H9 (cell line): Measurements from ENCODE around the gene CMSS1. TPM values are rescaled to one million over a fixed set of nuclear protein-coding genes. Genes with fewer than 3 reads are reported as not detected.
A peak's percentile ranks its signal among the peaks of the same experiment; 100 is the strongest.

Source experiments
- DNase-seq: peaks from one replicate; pipeline ENCODE4 v3.0.0-alpha.2; 2017
- H2AFZ ChIP-seq: one replicate; pipeline ENCODE4 v1.6.1; 2013; ENCODE audit warnings: mild to moderate bottlenecking, low read length, control low read depth, moderate library complexity
- H2AK5ac ChIP-seq: 2 replicates; pipeline ENCODE4 v1.6.1; 2013; ENCODE audit warnings: low read length, control low read depth, mixed read lengths; ENCODE audit not compliant: insufficient read length
- H2BK120ac ChIP-seq: one replicate; pipeline ENCODE4 v1.6.1; 2013; ENCODE audit warnings: low read depth, mild to moderate bottlenecking, low read length, control low read depth, inconsistent platforms; ENCODE audit not compliant: poor library complexity, severe bottlenecking
- H2BK12ac ChIP-seq: 2 replicates; pipeline ENCODE4 v1.6.1; 2013; ENCODE audit warnings: low read length, control low read depth, mixed read lengths, low read depth; ENCODE audit not compliant: insufficient read length
- H2BK15ac ChIP-seq: 2 replicates; pipeline ENCODE4 v1.6.1; 2013; ENCODE audit warnings: low read depth, low read length, control low read depth
- H2BK20ac ChIP-seq: one replicate; pipeline ENCODE4 v1.6.1; 2013; ENCODE audit warnings: low read depth, mild to moderate bottlenecking, low read length, control low read depth, inconsistent platforms; ENCODE audit not compliant: poor library complexity, severe bottlenecking
- H2BK5ac ChIP-seq: 2 replicates; pipeline ENCODE4 v1.6.1; 2013; ENCODE audit warnings: low read length, control low read depth, mixed read lengths; ENCODE audit not compliant: insufficient read length
- H3K14ac ChIP-seq: 2 replicates; pipeline ENCODE4 v1.6.1; 2013; ENCODE audit warnings: low read length, control low read depth; ENCODE audit not compliant: insufficient read depth
- H3K18ac ChIP-seq: 2 replicates; pipeline ENCODE4 v1.6.1; 2013; ENCODE audit warnings: low read depth, mild to moderate bottlenecking, mixed read lengths, low read length, control low read depth; ENCODE audit not compliant: insufficient read length
- H3K23ac ChIP-seq: 2 replicates; pipeline ENCODE4 v1.6.1; 2013; ENCODE audit warnings: low read length, control low read depth, mixed read lengths, low read depth; ENCODE audit not compliant: insufficient read length
- H3K23me2 ChIP-seq: 2 replicates; pipeline ENCODE4 v1.6.1; 2013; ENCODE audit warnings: low read depth, mild to moderate bottlenecking, mixed read lengths, low read length, control low read depth; ENCODE audit not compliant: insufficient read length, poor library complexity, severe bottlenecking
- H3K27ac ChIP-seq: 2 replicates; pipeline ENCODE4 v1.5.1; 2013; ENCODE audit warnings: low read length, control low read depth, mixed read lengths, low read depth; ENCODE audit not compliant: insufficient read length
- H3K27me3 ChIP-seq: 2 replicates; pipeline ENCODE4 v1.6.1; 2013; ENCODE audit warnings: low read length, control low read depth, inconsistent platforms; ENCODE audit not compliant: insufficient read depth
- H3K4ac ChIP-seq: 2 replicates; pipeline ENCODE4 v1.6.1; 2013; ENCODE audit warnings: low read depth, mild to moderate bottlenecking, control low read depth, inconsistent platforms, low read length, moderate library complexity
- H3K4me1 ChIP-seq: 2 replicates; pipeline ENCODE4 v1.6.1; 2013; ENCODE audit warnings: low read length, control low read depth, inconsistent platforms; ENCODE audit not compliant: insufficient read depth
- H3K4me2 ChIP-seq: 2 replicates; pipeline ENCODE4 v1.6.1; 2013; ENCODE audit warnings: low read length, control low read depth, mixed read lengths; ENCODE audit not compliant: insufficient read length, insufficient read depth
- H3K56ac ChIP-seq: 2 replicates; pipeline ENCODE4 v1.6.1; 2013; ENCODE audit warnings: low read depth, mild to moderate bottlenecking, mixed read lengths, low read length, control low read depth; ENCODE audit not compliant: insufficient read length
- H3K79me1 ChIP-seq: 2 replicates; pipeline ENCODE4 v1.6.1; 2013; ENCODE audit warnings: low read depth, mild to moderate bottlenecking, moderate library complexity, low read length, control low read depth, inconsistent platforms; ENCODE audit not compliant: insufficient read depth, poor library complexity, severe bottlenecking
- H3K79me2 ChIP-seq: 2 replicates; pipeline ENCODE4 v1.6.1; 2013; ENCODE audit warnings: low read length, control low read depth, inconsistent platforms; ENCODE audit not compliant: insufficient read depth
- H3K9ac ChIP-seq: 2 replicates; pipeline ENCODE4 v1.6.1; 2013; ENCODE audit warnings: low read length, control low read depth, mixed read lengths; ENCODE audit not compliant: insufficient read length; ENCODE audit errors: extremely low read depth
- H3K9me3 ChIP-seq: one replicate; pipeline ENCODE4 v1.6.1; 2013; ENCODE audit warnings: low read depth, low read length, inconsistent platforms; ENCODE audit not compliant: control insufficient read depth
- H3T11ph ChIP-seq: one replicate; pipeline ENCODE4 v1.6.1; 2013; ENCODE audit warnings: mild to moderate bottlenecking, low read length, control low read depth, inconsistent platforms
- H4K20me1 ChIP-seq: one replicate; pipeline ENCODE4 v1.6.1; 2013; ENCODE audit not compliant: control insufficient read depth, insufficient read length, insufficient read depth
- H4K5ac ChIP-seq: 2 replicates; pipeline ENCODE4 v1.6.1; 2013; ENCODE audit warnings: low read depth, mild to moderate bottlenecking, mixed read lengths, low read length, control low read depth; ENCODE audit not compliant: insufficient read length
- H4K8ac ChIP-seq: replicated peaks from 2 replicates; pipeline ENCODE4 v1.6.1; 2013; ENCODE audit warnings: low read length, control low read depth, mixed read lengths, low read depth; ENCODE audit not compliant: insufficient read length
- H4K91ac ChIP-seq: 2 replicates; pipeline ENCODE4 v1.6.1; 2013; ENCODE audit warnings: low read depth, mild to moderate bottlenecking, moderate library complexity, mixed read lengths, low read length, control low read depth; ENCODE audit not compliant: insufficient read length
- H3K27ac Mint-ChIP-seq, 3 experiments: 2 replicates in 2 of 3; 3 replicates in 1 of 3; pipeline ENCODE4 v1.8.0; 2020 to 2021; ENCODE audit warnings: mixed read lengths in 3 of 3, mild to moderate bottlenecking in 1 of 3, moderate library complexity in 1 of 3
- H3K27me3 Mint-ChIP-seq: 2 replicates; pipeline ENCODE4 v1.8.0; 2021; ENCODE audit warnings: low read depth, mild to moderate bottlenecking, moderate library complexity, mixed read lengths
- H3K36me3 Mint-ChIP-seq, 3 experiments: 2 replicates in 2 of 3; 3 replicates in 1 of 3; pipeline ENCODE4 v1.8.0; 2020 to 2021; ENCODE audit warnings: low read depth in 3 of 3, mixed read lengths in 3 of 3; ENCODE audit not compliant: insufficient read depth in 1 of 3
- H3K4me1 Mint-ChIP-seq, 2 experiments: 2 replicates each; pipeline ENCODE4 v1.8.0; 2020; ENCODE audit warnings: mixed read lengths in 2 of 2
- H3K4me3 Mint-ChIP-seq, 2 experiments: 2 replicates in 1 of 2; 3 replicates in 1 of 2; pipeline ENCODE4 v1.8.0; 2020 to 2021; ENCODE audit warnings: mild to moderate bottlenecking in 2 of 2, mixed read lengths in 2 of 2, moderate library complexity in 1 of 2
- H3K9me3 Mint-ChIP-seq, 2 experiments: 2 replicates in 1 of 2; 3 replicates in 1 of 2; pipeline ENCODE4 v1.8.0; 2020; ENCODE audit warnings: mild to moderate bottlenecking in 2 of 2, mixed read lengths in 2 of 2, moderate library complexity in 1 of 2
- CTCF ChIP-seq: fragments of 200-600 bp; sonication (generic); conservative IDR thresholded peaks from 3 replicates; pipeline ENCODE4 v1.8.0; 2021; ENCODE audit warnings: antibody characterized with exemption, mild to moderate bottlenecking
- WGBS: extraction: QIAGEN DNeasy Blood & Tissue Kit; methylation state at CpG from one replicate; pipeline ENCODE4 v1.1.7; 2013; ENCODE audit warnings: missing lambda C conversion rate, low lambda C conversion rate, mixed read lengths; ENCODE audit not compliant: insufficient read length; ENCODE audit errors: extremely low coverage; 5-methylcytosine and 5-hydroxymethylcytosine counted together
- total RNA-seq: library from RNA; stranded (reverse); gene quantifications from 2 replicates; pipeline ENCODE4 v1.2.1, GENCODE V29; 2021

CMSS1 gene
- total RNA-seq, 1 experiment from 2014 or later: 61.8 TPM

- Histone ChIP-seq H3K79me2 (no peaks in the 10 kb centered on the region), H3K9me3 (no peaks in the 10 kb centered on the region), H3T11ph (no peak overlapping the region), H2BK120ac (no peak overlapping the region), H3K27ac (no peak overlapping the region), H3K27me3 (peaks cover 21% of the 10 kb centered on the region), H4K20me1 (no peaks in the 10 kb centered on the region), H2AFZ (no peak overlapping the region), H3K23me2 (peaks cover 4% of the 10 kb centered on the region), H3K23ac (no peak overlapping the region), H3K18ac (peak overlapping the region; percentile 52), H2AK5ac (no peak overlapping the region), H3K9ac (peak overlapping the region; percentile 41), H4K8ac (no peak overlapping the region), H3K79me1 (no peaks in the 10 kb centered on the region), H3K4me1 (no peaks in the 10 kb centered on the region), H4K91ac (no peak overlapping the region), H2BK20ac (no peak overlapping the region), H4K5ac (no peak overlapping the region), H2BK15ac (no peak overlapping the region), H3K14ac (peak overlapping the region; percentile 79; the same call in 1 of the 2 replicates), H3K4ac (no peak overlapping the region), H3K56ac (no peak overlapping the region), H2BK12ac (no peak overlapping the region), H3K4me2 (peak overlapping the region; percentile 65), H2BK5ac (no peak overlapping the region)
- Mint-ChIP-seq H3K9me3 (no peaks in the 10 kb centered on the region), H3K27ac (peak overlapping the region in 2 of 3 experiments; percentile 62 to 93; a peak in 4 of 7 replicates), H3K27me3 (peaks cover 88% of the 10 kb centered on the region), H3K36me3 (no peaks in the 10 kb centered on the region), H3K4me1 (peaks cover 15 to 16% of the 10 kb centered on the region in 2 experiments), H3K4me3 (peak overlapping the region; percentile 58 to 82)
- peak; percentile 44; the same call in 2 of the 3 replicates for TF ChIP-seq CTCF
- DNase-seq: peak; percentile 92
- no CpG with 5 or more reads among the region's 63 CpGs for whole genome bisulfite sequencing
These were observed 58.5 kb downstream of the CMSS1 start for GRCh38 chr3:99875929-99876841.
